ENCODE results near the gene GNS. TPM values are rescaled to one million over a fixed set of nuclear protein-coding genes. Genes with fewer than 3 reads are reported as not detected.
A peak's percentile ranks its signal among the peaks of the same experiment; 100 is the strongest.
"Not testable (repeated sequence)": the region's sequence is repeated elsewhere in the genome, so short reads cannot be mapped to it uniquely, and the experiment has no call there.

GNS gene
- total and polyA plus RNA-seq, 2 of the 13 experiments (the other 11 are each of a cell fraction or from before 2014, with no cell fraction given) = 49.8 to 51.0 TPM

GRCh38 chr12:64802180-64802775, 43.1 kb upstream of the GNS start:
- DNase-seq (ENCODE audit: low spot score); H3K9me3 ChIP-seq (ENCODE audit: low read length); H3K4me2 ChIP-seq (ENCODE audit: low read depth, low read length); H3K27me3 ChIP-seq (ENCODE audit: control insufficient read depth in 1 of 2, insufficient read depth in 2 of 2, low read length in 2 of 2); H3K9ac ChIP-seq (ENCODE audit: insufficient read depth, low read depth, low read length); H3K4me3 ChIP-seq (replicated peaks in 1 of 3; ENCODE audit: insufficient read depth in 1 of 3, low read depth in 2 of 3, low read length in 3 of 3); POLR2A ChIA-PET; H3K79me2 ChIP-seq (ENCODE audit: insufficient read depth, low read length); H3K36me3 ChIP-seq (replicated peaks in 1 of 2; ENCODE audit: control insufficient read depth in 1 of 2, insufficient read depth in 2 of 2, low read length in 2 of 2); H4K20me1 ChIP-seq (ENCODE audit: insufficient read depth, low read length); H3K27ac ChIP-seq (ENCODE audit: extremely low read length, insufficient read depth, low read length); BruUV-seq (replicated peaks); H2AFZ ChIP-seq (ENCODE audit: low read length); H3K4me1 ChIP-seq (ENCODE audit: insufficient read depth, low read length): not testable (repeated sequence)
- in situ Hi-C loops (cut with HindIII; ENCODE audit: extremely low pct_ligation_motif_present, low pct_unique_long_range_greater_than_20kb) = loop anchor here (5.0 kb wide), 1 partner anchor 320 kb away; the partner anchor contains the start of gene WIF1
- TF ChIP-seq GATAD2A (CRISPR knock-in tag; IDR thresholded peaks at IDR 0.05) = 0 out of 2 replicates have a peak, but pooled peaks have one; percentile 19
- TF ChIP-seq STAG1 (CRISPR knock-in tag; IDR thresholded peaks at IDR 0.05) = peak; percentile 56
- TF ChIP-seq SMC3 (IDR thresholded peaks at IDR 0.05; ENCODE audit: low read length) = peak; percentile 34; the same call in 1 of the 2 replicates
- peak; percentile 47 for TF ChIP-seq RAD21 (CRISPR knock-in tag; IDR thresholded peaks at IDR 0.05)
- 0 out of 2 replicates have a peak, but pooled peaks have one; percentile 29 for TF ChIP-seq ZNF441 (CRISPR knock-in tag; IDR thresholded peaks at IDR 0.05; ENCODE audit: borderline replicate concordance)
- peak; percentile 79 for TF ChIP-seq CTCF (CRISPR knock-in tag; IDR thresholded peaks at IDR 0.05)
- WGBS (ENCODE audit: low lambda C conversion rate) = 33% methylated on average over 8 of the region's 8 CpGs
- FAIRE-seq (peak; percentile 26), ATAC-seq (peak; percentile 88)
- CTCF ChIA-PET (ENCODE audit: low intra/inter-chr PET ratio, low total read pairs) = interaction anchor here (0.6 to 1.1 kb wide), 2 partner anchors 305 to 321 kb away, joined by 4 to 8 read pairs; no protein-coding TSS in a partner anchor
- intact Hi-C loops (cut with micrococcal nuclease; ENCODE audit: unreplicated experiment) = loop anchor here (1.0 kb wide), 1 partner anchor 321 kb away; no protein-coding TSS in a partner anchor

- H3K36me3 ChIP-seq (replicated peaks in 1 of 2; ENCODE audit: control insufficient read depth in 1 of 2, insufficient read depth in 2 of 2, low read length in 2 of 2) = no peaks in the 10 kb centered on the region
- H3K27ac ChIP-seq (ENCODE audit: extremely low read length, insufficient read depth, low read length) = no peak overlapping the region
- H3K9me3 ChIP-seq (ENCODE audit: low read length) = no peaks in the 10 kb centered on the region
- no peaks in the 10 kb centered on the region for H4K20me1 ChIP-seq (ENCODE audit: insufficient read depth, low read length)
- peak; percentile 66 for TF ChIP-seq ZNF652 (CRISPR knock-in tag; IDR thresholded peaks at IDR 0.05; ENCODE audit: borderline replicate concordance, low read depth)
- no peak for TF ChIP-seq ZNF121 (CRISPR knock-in tag; IDR thresholded peaks at IDR 0.05)
- TF ChIP-seq SMC3 (IDR thresholded peaks at IDR 0.05; ENCODE audit: low read length) = 0 out of 2 replicates have a peak, but pooled peaks have one; percentile 12
- H3K4me1 ChIP-seq (ENCODE audit: insufficient read depth, low read length) = peaks cover 14% of the 10 kb centered on the region
- ATAC-seq (peak; percentile 74), FAIRE-seq (no peak), DNase-seq (ENCODE audit: low spot score) (no peak)
- no peak overlapping the region for H3K4me2 ChIP-seq (ENCODE audit: low read depth, low read length)
- POLR2A ChIA-PET = no interaction called here
- no peaks in the 10 kb centered on the region for H3K27me3 ChIP-seq (ENCODE audit: control insufficient read depth in 1 of 2, insufficient read depth in 2 of 2, low read length in 2 of 2)
- WGBS (ENCODE audit: low lambda C conversion rate) = 64% methylated on average over 2 of the region's 2 CpGs
- in situ Hi-C loops (cut with HindIII; ENCODE audit: extremely low pct_ligation_motif_present, low pct_unique_long_range_greater_than_20kb) (loop anchor here (5.0 kb wide), 1 partner anchor 321 kb away; the partner anchor contains the start of gene WIF1), intact Hi-C loops (cut with micrococcal nuclease; ENCODE audit: unreplicated experiment) (no loop called here)
- H3K9ac ChIP-seq (ENCODE audit: insufficient read depth, low read depth, low read length) = no peak overlapping the region
- CTCF ChIA-PET (ENCODE audit: low intra/inter-chr PET ratio, low total read pairs) = no interaction called here
- no peak overlapping the region for H2AFZ ChIP-seq (ENCODE audit: low read length)
- no peaks in the 10 kb centered on the region for H3K79me2 ChIP-seq (ENCODE audit: insufficient read depth, low read length)
- no peak overlapping the region for H3K4me3 ChIP-seq (replicated peaks in 1 of 3; ENCODE audit: insufficient read depth in 1 of 3, low read depth in 2 of 3, low read length in 3 of 3)
- BruUV-seq (replicated peaks) = no TSS peak
These were observed 42.2 kb upstream of the GNS start for GRCh38 chr12:64801381-64801780.

Data from HepG2 (cell line).